ENCODE data around the gene VAMP5. TPM values are rescaled to one million over a fixed set of nuclear protein-coding genes. Genes with fewer than 3 reads are reported as not detected.
"Not testable (repeated sequence)": the region's sequence is repeated elsewhere in the genome, so short reads cannot be mapped to it uniquely, and the experiment has no call there.

VAMP5 gene
- total RNA-seq, 1 donor from 2014 or later: 47.3 TPM

- TF ChIP-seq, protein P1, sequence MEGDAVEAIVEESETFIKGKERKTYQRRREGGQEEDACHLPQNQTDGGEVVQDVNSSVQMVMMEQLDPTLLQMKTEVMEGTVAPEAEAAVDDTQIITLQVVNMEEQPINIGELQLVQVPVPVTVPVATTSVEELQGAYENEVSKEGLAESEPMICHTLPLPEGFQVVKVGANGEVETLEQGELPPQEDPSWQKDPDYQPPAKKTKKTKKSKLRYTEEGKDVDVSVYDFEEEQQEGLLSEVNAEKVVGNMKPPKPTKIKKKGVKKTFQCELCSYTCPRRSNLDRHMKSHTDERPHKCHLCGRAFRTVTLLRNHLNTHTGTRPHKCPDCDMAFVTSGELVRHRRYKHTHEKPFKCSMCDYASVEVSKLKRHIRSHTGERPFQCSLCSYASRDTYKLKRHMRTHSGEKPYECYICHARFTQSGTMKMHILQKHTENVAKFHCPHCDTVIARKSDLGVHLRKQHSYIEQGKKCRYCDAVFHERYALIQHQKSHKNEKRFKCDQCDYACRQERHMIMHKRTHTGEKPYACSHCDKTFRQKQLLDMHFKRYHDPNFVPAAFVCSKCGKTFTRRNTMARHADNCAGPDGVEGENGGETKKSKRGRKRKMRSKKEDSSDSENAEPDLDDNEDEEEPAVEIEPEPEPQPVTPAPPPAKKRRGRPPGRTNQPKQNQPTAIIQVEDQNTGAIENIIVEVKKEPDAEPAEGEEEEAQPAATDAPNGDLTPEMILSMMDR (IDR thresholded peaks at IDR 0.05; ENCODE audit: borderline replicate concordance): no peak
- no peak for DNase-seq
- intact Hi-C loops (cut with micrococcal nuclease): no loop called here
Observed at GRCh38 chr2:85600235-85600575, 16.0 kb downstream of the VAMP5 start.

DNA sequence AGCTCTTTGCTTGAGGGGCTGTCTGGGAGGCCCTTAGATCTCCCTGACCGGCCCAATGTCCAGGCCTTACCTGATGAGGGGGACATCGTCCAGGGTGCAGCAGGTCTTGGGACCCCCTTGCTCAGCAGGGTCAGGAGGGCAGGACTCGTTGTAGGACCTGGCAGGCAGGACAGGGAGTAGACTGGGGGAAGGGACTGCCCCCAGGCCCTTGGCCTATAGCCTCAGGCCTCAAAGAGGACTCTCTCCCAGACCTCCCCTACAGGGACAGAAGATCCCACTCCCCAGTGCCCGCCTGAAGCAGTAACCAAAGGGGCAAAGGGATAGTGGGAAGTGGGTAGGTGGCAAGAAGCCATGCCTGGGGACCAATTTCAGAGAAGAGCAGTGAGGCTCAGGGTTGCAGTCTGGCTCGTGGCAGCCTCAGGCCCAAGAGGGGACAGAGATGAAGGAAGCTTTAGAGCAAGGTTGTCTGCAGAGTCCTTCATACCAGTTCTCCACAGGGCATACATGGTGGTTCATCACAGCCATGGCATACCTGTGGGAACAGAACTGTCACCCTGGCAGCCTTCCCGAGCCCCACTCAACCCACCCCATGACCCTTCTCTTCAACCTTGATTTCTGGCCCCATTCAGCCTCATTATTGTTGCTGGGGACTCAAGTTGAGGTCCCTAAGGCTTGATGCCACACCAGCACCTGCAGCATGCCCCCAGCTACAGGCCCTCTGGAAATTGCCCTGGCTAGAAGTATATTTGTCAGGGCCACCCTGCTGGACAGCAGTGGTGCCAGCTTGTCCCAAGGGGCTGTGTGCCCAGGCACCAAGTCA is 16.9 kb downstream of the VAMP5 start:
- no peak for DNase-seq
- no peaks in the 10 kb centered on the region for H3K27me3 ChIP-seq (ENCODE audit: low read depth)
- peak overlapping the region; percentile 82 for H3K4me3 ChIP-seq
- no peaks in the 10 kb centered on the region for H3K9me3 ChIP-seq (replicated peaks)
- H3K4me1 ChIP-seq: peaks cover 68% of the 10 kb centered on the region
- H3K27ac ChIP-seq (replicated peaks): peak overlapping the region; percentile 92
- intact Hi-C loops (cut with micrococcal nuclease): no loop called here
- peaks cover 33% of the 10 kb centered on the region for H3K36me3 ChIP-seq
- TF ChIP-seq, protein P1 (IDR thresholded peaks at IDR 0.05; ENCODE audit: borderline replicate concordance): no peak

More at GRCh38 chr2:85600235-85600575, 16.0 kb downstream of the VAMP5 start:
- no peaks in the 10 kb centered on the region for H3K27me3 ChIP-seq (ENCODE audit: low read depth)
- no peak overlapping the region for H3K4me3 ChIP-seq
- H3K9me3 ChIP-seq (replicated peaks): no peaks in the 10 kb centered on the region
- no peak overlapping the region for H3K27ac ChIP-seq (replicated peaks)
- H3K36me3 ChIP-seq: peaks cover 33% of the 10 kb centered on the region
- peaks cover 64% of the 10 kb centered on the region for H3K4me1 ChIP-seq

GRCh38 chr2:85601771-85602475 is 17.7 kb downstream of the VAMP5 start:
- DNase-seq: peak; percentile 78
- TF ChIP-seq, protein P1 (IDR thresholded peaks at IDR 0.05; ENCODE audit: borderline replicate concordance): no peak
- Histone ChIP-seq H3K9me3 (replicated peaks) (no peaks in the 10 kb centered on the region), H3K27ac (replicated peaks) (peak overlapping the region; percentile 92), H3K4me1 (peaks cover 68% of the 10 kb centered on the region), H3K36me3 (peaks cover 30% of the 10 kb centered on the region), H3K4me3 (peak overlapping the region; percentile 82), H3K27me3 (ENCODE audit: low read depth) (no peaks in the 10 kb centered on the region)
- intact Hi-C loops (cut with micrococcal nuclease): no loop called here

DNA sequence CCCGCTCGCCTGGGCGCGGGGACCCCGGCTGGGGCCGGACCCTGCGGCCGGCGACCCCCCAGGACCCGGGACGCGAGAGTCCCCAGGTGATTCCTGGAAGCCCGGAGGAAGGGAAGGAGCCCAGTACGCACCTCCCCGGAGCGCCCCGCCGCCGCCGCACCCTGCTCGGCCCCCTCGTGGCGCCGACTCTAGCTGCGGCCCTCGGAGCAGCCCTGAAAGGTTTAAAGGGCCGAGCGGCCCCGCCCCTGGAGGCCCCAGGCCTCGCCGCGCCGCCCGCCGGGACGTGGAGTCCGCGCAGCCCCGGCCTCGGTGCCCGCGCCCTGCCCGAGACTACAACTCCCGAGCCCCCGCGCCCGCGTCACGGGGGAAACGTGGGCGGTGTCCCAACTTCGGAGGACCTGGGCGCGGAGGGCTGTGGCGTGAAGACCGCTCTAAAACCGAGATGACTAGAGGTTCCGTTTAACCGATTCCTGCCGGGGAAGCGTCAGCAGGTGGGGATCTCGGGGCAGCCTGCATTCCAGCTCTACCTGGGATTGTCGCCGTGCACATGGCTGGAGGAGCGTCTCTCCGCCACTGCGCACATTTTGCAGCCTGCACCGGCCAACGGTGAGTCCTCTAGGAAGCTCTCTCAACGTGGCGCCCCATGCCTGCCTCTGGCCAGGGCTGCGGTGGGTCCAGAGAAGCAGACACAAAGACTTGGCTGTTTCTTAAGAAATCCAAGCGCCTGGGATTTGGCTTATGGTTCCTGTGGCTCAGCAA is 18.4 kb downstream of the VAMP5 start, which contains the start of gene TMEM150A:
TMEM150A (minus strand) TSS at position 223 of the 759 bp plus-strand sequence. CDS start 750 bp downstream, outside the sequence.
- Histone ChIP-seq H3K9me3 (replicated peaks) (no peaks in the 10 kb centered on the region), H3K27me3 (ENCODE audit: low read depth) (no peaks in the 10 kb centered on the region), H3K4me3 (peak within 1 kb of the TSS; percentile 82), H3K36me3 (peaks cover 23% of the 10 kb centered on the region), H3K27ac (replicated peaks) (peak within 1 kb of the TSS; percentile 92), H3K4me1 (peaks cover 68% of the 10 kb centered on the region)
- intact Hi-C loops (cut with micrococcal nuclease): no loop called here
- TF ChIP-seq, protein P1 (IDR thresholded peaks at IDR 0.05; ENCODE audit: borderline replicate concordance): peak; percentile 66
- peak; percentile 96 for DNase-seq

- peaks cover 15% of the 10 kb centered on the region for H3K36me3 ChIP-seq
- intact Hi-C loops (cut with micrococcal nuclease): not testable (repeated sequence)
Observed at GRCh38 chr2:85604133-85604444, 19.9 kb downstream of the VAMP5 start.

More at GRCh38 chr2:85604133-85604444, 19.9 kb downstream of the VAMP5 start:
- H3K9me3 ChIP-seq (replicated peaks); H3K27me3 ChIP-seq (ENCODE audit: low read depth); DNase-seq: not testable (repeated sequence)
- Histone ChIP-seq H3K27ac (replicated peaks) (peak overlapping the region; percentile 92), H3K4me3 (peak overlapping the region; percentile 82), H3K4me1 (peaks cover 80% of the 10 kb centered on the region)

All from left ventricle myocardium inferior (tissue), 1 donor.